Measurements from ENCODE around the gene NRDC.

NRDC gene

GRCh38 chr1:51842261-51842660 is 36.3 kb downstream of the NRDC start:
- H3K36me3 ChIP-seq (ENCODE audit: control insufficient read depth in 2 of 2, insufficient read depth in 1 of 2, low read length in 2 of 2): peaks cover 8 to 9% of the 10 kb centered on the region in 2 experiments; a peak in 2 of 3 replicates
- no peaks in the 10 kb centered on the region for H3K9me3 ChIP-seq (ENCODE audit: control insufficient read depth, insufficient read depth, low read depth, low read length)
- no peak overlapping the region for H3K27ac ChIP-seq (ENCODE audit: extremely low read depth, low read depth, low read length)
- POLR2A ChIA-PET: no interaction called here
- CTCF ChIA-PET: no interaction called here
- H3K4me3 ChIP-seq (ENCODE audit: low read depth, low read length): no peak overlapping the region
- H3K4me1 ChIP-seq (ENCODE audit: control insufficient read depth, insufficient read depth, low read length): peaks cover 17% of the 10 kb centered on the region
- TF ChIP-seq, protein P1, sequence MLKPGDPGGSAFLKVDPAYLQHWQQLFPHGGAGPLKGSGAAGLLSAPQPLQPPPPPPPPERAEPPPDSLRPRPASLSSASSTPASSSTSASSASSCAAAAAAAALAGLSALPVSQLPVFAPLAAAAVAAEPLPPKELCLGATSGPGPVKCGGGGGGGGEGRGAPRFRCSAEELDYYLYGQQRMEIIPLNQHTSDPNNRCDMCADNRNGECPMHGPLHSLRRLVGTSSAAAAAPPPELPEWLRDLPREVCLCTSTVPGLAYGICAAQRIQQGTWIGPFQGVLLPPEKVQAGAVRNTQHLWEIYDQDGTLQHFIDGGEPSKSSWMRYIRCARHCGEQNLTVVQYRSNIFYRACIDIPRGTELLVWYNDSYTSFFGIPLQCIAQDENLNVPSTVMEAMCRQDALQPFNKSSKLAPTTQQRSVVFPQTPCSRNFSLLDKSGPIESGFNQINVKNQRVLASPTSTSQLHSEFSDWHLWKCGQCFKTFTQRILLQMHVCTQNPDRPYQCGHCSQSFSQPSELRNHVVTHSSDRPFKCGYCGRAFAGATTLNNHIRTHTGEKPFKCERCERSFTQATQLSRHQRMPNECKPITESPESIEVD (tag by site-specific recombination; IDR thresholded peaks at IDR 0.05): peak; percentile 87
- TF ChIP-seq IKZF3 (tag by site-specific recombination; IDR thresholded peaks at IDR 0.05): 0 out of 2 replicates have a peak, but pooled peaks have one; percentile 22
- TF ChIP-seq RBAK (tag by site-specific recombination; IDR thresholded peaks at IDR 0.05): no peak
- 0 out of 2 replicates have a peak, but pooled peaks have one; percentile 46 for TF ChIP-seq BCL6B (tag by site-specific recombination; IDR thresholded peaks at IDR 0.05)

DNA sequence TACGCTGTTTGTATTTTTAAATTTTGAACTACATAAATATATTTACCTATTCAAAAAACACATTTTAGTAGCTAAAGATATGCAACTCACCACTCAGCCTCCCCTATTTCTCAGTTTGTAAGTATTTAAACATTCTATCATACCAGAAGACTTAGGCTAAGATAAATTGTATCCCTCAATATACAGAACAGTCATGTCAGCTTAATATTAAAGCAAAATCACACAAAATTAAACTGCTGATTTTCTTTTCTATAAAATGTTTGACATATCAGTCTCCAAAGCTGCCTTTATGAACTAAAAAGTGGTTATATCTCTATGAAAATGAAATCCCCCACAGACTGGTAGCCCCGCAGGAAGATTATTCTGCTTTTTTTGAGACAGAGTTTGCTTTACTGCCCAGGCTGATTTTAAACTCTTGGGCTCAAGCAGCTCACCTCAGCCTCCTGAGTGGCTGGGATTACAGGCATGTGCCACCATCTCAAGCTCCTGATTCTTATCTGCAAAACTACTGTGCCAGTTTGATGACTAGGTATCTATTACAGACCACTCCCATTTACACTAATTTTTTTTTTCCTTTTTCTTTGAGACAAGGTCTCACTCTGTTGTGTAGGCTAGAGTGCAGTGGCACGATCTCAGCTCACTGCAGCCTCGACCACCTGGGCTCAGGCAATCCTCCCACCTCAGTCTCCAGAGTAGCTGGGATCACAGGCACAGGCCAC is 37.6 kb downstream of the NRDC start:
- H3K4me3 ChIP-seq (ENCODE audit: low read depth, low read length): no peak overlapping the region
- no peak overlapping the region for H3K27ac ChIP-seq (ENCODE audit: extremely low read depth, low read depth, low read length)
- no peaks in the 10 kb centered on the region for H3K9me3 ChIP-seq (ENCODE audit: control insufficient read depth, insufficient read depth, low read depth, low read length)
- peaks cover 12 to 17% of the 10 kb centered on the region in 2 experiments for H3K36me3 ChIP-seq (ENCODE audit: control insufficient read depth in 2 of 2, insufficient read depth in 1 of 2, low read length in 2 of 2)
- CTCF ChIA-PET: interaction anchor here (0.7 to 1.4 kb wide), 2 partner anchors 18 to 56 kb away, joined by 3 read pairs; no protein-coding TSS in a partner anchor
- H3K4me1 ChIP-seq (ENCODE audit: control insufficient read depth, insufficient read depth, low read length): peaks cover 17% of the 10 kb centered on the region
- POLR2A ChIA-PET: no interaction called here
- TF ChIP-seq ZNF239 (tag by site-specific recombination; IDR thresholded peaks at IDR 0.05): no peak
- TF ChIP-seq ZBTB48 (tag by site-specific recombination; IDR thresholded peaks at IDR 0.05): no peak
- TF ChIP-seq ZNF174 (tag by site-specific recombination; IDR thresholded peaks at IDR 0.05): no peak
- no peak for TF ChIP-seq ZNF350 (tag by site-specific recombination; IDR thresholded peaks at IDR 0.05)
- TF ChIP-seq ZNF621 (tag by site-specific recombination; IDR thresholded peaks at IDR 0.05): no peak
- TF ChIP-seq ZNF610 (tag by site-specific recombination; IDR thresholded peaks at IDR 0.05; ENCODE audit: borderline replicate concordance): no peak
- TF ChIP-seq KLF1 (tag by site-specific recombination; IDR thresholded peaks at IDR 0.05): peak; percentile 41; the same call in 1 of the 2 replicates
- TF ChIP-seq ZNF558 (tag by site-specific recombination; IDR thresholded peaks at IDR 0.05): no peak
- no peak for TF ChIP-seq ZFP37 (tag by site-specific recombination; IDR thresholded peaks at IDR 0.05)
- TF ChIP-seq OVOL3 (tag by site-specific recombination; IDR thresholded peaks at IDR 0.05): no peak
- TF ChIP-seq ZNF555 (tag by site-specific recombination; conservative IDR thresholded peaks at IDR 0.05): no peak
- TF ChIP-seq ZBTB17 (tag by site-specific recombination; IDR thresholded peaks at IDR 0.05): peak; percentile 45; the same call in 1 of the 2 replicates
- TF ChIP-seq, protein P2, sequence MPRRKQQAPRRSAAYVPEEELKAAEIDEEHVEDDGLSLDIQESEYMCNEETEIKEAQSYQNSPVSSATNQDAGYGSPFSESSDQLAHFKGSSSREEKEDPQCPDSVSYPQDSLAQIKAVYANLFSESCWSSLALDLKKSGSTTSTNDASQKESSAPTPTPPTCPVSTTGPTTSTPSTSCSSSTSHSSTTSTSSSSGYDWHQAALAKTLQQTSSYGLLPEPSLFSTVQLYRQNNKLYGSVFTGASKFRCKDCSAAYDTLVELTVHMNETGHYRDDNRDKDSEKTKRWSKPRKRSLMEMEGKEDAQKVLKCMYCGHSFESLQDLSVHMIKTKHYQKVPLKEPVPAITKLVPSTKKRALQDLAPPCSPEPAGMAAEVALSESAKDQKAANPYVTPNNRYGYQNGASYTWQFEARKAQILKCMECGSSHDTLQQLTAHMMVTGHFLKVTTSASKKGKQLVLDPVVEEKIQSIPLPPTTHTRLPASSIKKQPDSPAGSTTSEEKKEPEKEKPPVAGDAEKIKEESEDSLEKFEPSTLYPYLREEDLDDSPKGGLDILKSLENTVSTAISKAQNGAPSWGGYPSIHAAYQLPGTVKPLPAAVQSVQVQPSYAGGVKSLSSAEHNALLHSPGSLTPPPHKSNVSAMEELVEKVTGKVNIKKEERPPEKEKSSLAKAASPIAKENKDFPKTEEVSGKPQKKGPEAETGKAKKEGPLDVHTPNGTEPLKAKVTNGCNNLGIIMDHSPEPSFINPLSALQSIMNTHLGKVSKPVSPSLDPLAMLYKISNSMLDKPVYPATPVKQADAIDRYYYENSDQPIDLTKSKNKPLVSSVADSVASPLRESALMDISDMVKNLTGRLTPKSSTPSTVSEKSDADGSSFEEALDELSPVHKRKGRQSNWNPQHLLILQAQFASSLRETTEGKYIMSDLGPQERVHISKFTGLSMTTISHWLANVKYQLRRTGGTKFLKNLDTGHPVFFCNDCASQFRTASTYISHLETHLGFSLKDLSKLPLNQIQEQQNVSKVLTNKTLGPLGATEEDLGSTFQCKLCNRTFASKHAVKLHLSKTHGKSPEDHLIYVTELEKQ (tag by site-specific recombination; IDR thresholded peaks at IDR 0.05; ENCODE audit: borderline replicate concordance): no peak
- no peak for TF ChIP-seq ZNF366 (tag by site-specific recombination; conservative IDR thresholded peaks at IDR 0.05)
- peak; percentile 27; the same call in 1 of the 2 replicates for TF ChIP-seq ZNF600 (tag by site-specific recombination; IDR thresholded peaks at IDR 0.05)
- TF ChIP-seq SP2 (tag by site-specific recombination; IDR thresholded peaks at IDR 0.05): no peak
- TF ChIP-seq, protein P3, sequence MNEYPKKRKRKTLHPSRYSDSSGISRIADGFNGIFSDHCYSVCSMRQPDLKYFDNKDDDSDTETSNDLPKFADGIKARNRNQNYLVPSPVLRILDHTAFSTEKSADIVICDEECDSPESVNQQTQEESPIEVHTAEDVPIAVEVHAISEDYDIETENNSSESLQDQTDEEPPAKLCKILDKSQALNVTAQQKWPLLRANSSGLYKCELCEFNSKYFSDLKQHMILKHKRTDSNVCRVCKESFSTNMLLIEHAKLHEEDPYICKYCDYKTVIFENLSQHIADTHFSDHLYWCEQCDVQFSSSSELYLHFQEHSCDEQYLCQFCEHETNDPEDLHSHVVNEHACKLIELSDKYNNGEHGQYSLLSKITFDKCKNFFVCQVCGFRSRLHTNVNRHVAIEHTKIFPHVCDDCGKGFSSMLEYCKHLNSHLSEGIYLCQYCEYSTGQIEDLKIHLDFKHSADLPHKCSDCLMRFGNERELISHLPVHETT (tag by site-specific recombination; IDR thresholded peaks at IDR 0.05): no peak
- TF ChIP-seq ZBTB10 (tag by site-specific recombination; IDR thresholded peaks at IDR 0.05): no peak
- no peak for TF ChIP-seq ZNF510 (tag by site-specific recombination; IDR thresholded peaks at IDR 0.05; ENCODE audit: insufficient replicate concordance)
- TF ChIP-seq GLI2 (tag by site-specific recombination; IDR thresholded peaks at IDR 0.05; ENCODE audit: borderline replicate concordance, low read depth): no peak
